Measurements from ENCODE around the gene IRF2. TPM values are rescaled to one million over a fixed set of nuclear protein-coding genes. Genes with fewer than 3 reads are reported as not detected.

The IRF2 gene
- total and polyA plus RNA-seq, 2 experiments from 2014 or later = 12.8 to 14.2 TPM

GRCh38 chr4:184503869-184504300 is 29.5 kb upstream of the IRF2 start:
- no peak overlapping the region for H3K27ac ChIP-seq
- WGBS, 2 experiments (ENCODE audit: low coverage in 1 of 2, low lambda C conversion rate in 2 of 2, missing lambda C conversion rate in 2 of 2) = 8 to 9% methylated on average over 8 of the region's 8 CpGs
- TF ChIP-seq EZH2phosphoT487 (IDR thresholded peaks at IDR 0.05; ENCODE audit: insufficient read depth, low read depth) (no peak), EZH2 (IDR thresholded peaks at IDR 0.05; ENCODE audit: insufficient read depth, poor library complexity, severe bottlenecking) (no peak)
- no peaks in the 10 kb centered on the region for H3K9me2 ChIP-seq (ENCODE audit: insufficient read depth)
- H3K27me3 ChIP-seq (replicated peaks; ENCODE audit: insufficient read depth) = no peaks in the 10 kb centered on the region
- H3K9ac ChIP-seq = no peak overlapping the region
- no peaks in the 10 kb centered on the region for H3K79me2 ChIP-seq (ENCODE audit: insufficient read depth)
- DNase-seq = peak; percentile 78
- no peak overlapping the region for H3K4me3 ChIP-seq
- no peaks in the 10 kb centered on the region for H3F3A ChIP-seq (ENCODE audit: insufficient read depth)
- H3K36me3 ChIP-seq (ENCODE audit: low read depth) = no peaks in the 10 kb centered on the region
- peaks cover 9% of the 10 kb centered on the region for H3K4me1 ChIP-seq (ENCODE audit: insufficient read depth)
- H3K4me2 ChIP-seq (ENCODE audit: unreplicated experiment) = no peak overlapping the region
- peak overlapping the region; percentile 76 for H2AFZ ChIP-seq
- H3K9me3 ChIP-seq (ENCODE audit: low read depth) = no peaks in the 10 kb centered on the region
- in situ Hi-C loops (cut with MboI) = no loop called here
- no peaks in the 10 kb centered on the region for H4K20me1 ChIP-seq (ENCODE audit: insufficient read depth)

GRCh38 chr4:184500748-184501589 is 26.6 kb upstream of the IRF2 start:
- Histone ChIP-seq H3K4me2 (ENCODE audit: unreplicated experiment) (no peak overlapping the region), H2AFZ (no peak overlapping the region)

GRCh38 chr4:184499996-184500395 is 25.6 kb upstream of the IRF2 start:
- Histone ChIP-seq H3K9me2 (ENCODE audit: insufficient read depth) (no peaks in the 10 kb centered on the region), H3K9me3 (ENCODE audit: low read depth) (no peaks in the 10 kb centered on the region), H3K36me3 (ENCODE audit: low read depth) (no peaks in the 10 kb centered on the region), H3F3A (ENCODE audit: insufficient read depth) (no peaks in the 10 kb centered on the region), H3K27me3 (replicated peaks; ENCODE audit: insufficient read depth) (no peaks in the 10 kb centered on the region), H3K4me1 (ENCODE audit: insufficient read depth) (peaks cover 9% of the 10 kb centered on the region), H3K4me2 (ENCODE audit: unreplicated experiment) (no peak overlapping the region), H3K79me2 (ENCODE audit: insufficient read depth) (no peaks in the 10 kb centered on the region), H3K9ac (no peak overlapping the region), H3K27ac (no peak overlapping the region), H2AFZ (no peak overlapping the region), H4K20me1 (ENCODE audit: insufficient read depth) (no peaks in the 10 kb centered on the region), H3K4me3 (no peak overlapping the region)
- TF ChIP-seq EZH2phosphoT487 (IDR thresholded peaks at IDR 0.05; ENCODE audit: insufficient read depth, low read depth) = no peak
- TF ChIP-seq EZH2 (IDR thresholded peaks at IDR 0.05; ENCODE audit: insufficient read depth, poor library complexity, severe bottlenecking) = no peak
- in situ Hi-C loops (cut with MboI) = no loop called here
- DNase-seq = no peak

More at GRCh38 chr4:184500748-184501589, 26.6 kb upstream of the IRF2 start:
- no peaks in the 10 kb centered on the region for H3K27me3 ChIP-seq (replicated peaks; ENCODE audit: insufficient read depth)
- H3K36me3 ChIP-seq (ENCODE audit: low read depth) = no peaks in the 10 kb centered on the region
- H3K4me1 ChIP-seq (ENCODE audit: insufficient read depth) = peaks cover 9% of the 10 kb centered on the region
- 77 to 79% methylated on average over 4 of the region's 4 CpGs for WGBS, 2 experiments (ENCODE audit: low coverage in 1 of 2, low lambda C conversion rate in 2 of 2, missing lambda C conversion rate in 2 of 2)
- H4K20me1 ChIP-seq (ENCODE audit: insufficient read depth) = no peaks in the 10 kb centered on the region
- no peak overlapping the region for H3K4me3 ChIP-seq
- H3K9ac ChIP-seq = no peak overlapping the region
- no peaks in the 10 kb centered on the region for H3K9me3 ChIP-seq (ENCODE audit: low read depth)
- no peaks in the 10 kb centered on the region for H3K79me2 ChIP-seq (ENCODE audit: insufficient read depth)
- in situ Hi-C loops (cut with MboI) = no loop called here
- H3K27ac ChIP-seq = no peak overlapping the region
- no peaks in the 10 kb centered on the region for H3K9me2 ChIP-seq (ENCODE audit: insufficient read depth)
- DNase-seq = no peak
- TF ChIP-seq EZH2 (IDR thresholded peaks at IDR 0.05; ENCODE audit: insufficient read depth, poor library complexity, severe bottlenecking) = no peak
- no peak for TF ChIP-seq EZH2phosphoT487 (IDR thresholded peaks at IDR 0.05; ENCODE audit: insufficient read depth, low read depth)
- no peaks in the 10 kb centered on the region for H3F3A ChIP-seq (ENCODE audit: insufficient read depth)

GRCh38 chr4:184498598-184498997 is 24.2 kb upstream of the IRF2 start:
- no peaks in the 10 kb centered on the region for H3K79me2 ChIP-seq (ENCODE audit: insufficient read depth)
- H2AFZ ChIP-seq = no peak overlapping the region
- H3K9me3 ChIP-seq (ENCODE audit: low read depth) = no peaks in the 10 kb centered on the region
- no peaks in the 10 kb centered on the region for H3F3A ChIP-seq (ENCODE audit: insufficient read depth)
- no peak for TF ChIP-seq EZH2 (IDR thresholded peaks at IDR 0.05; ENCODE audit: insufficient read depth, poor library complexity, severe bottlenecking)
- no peak for TF ChIP-seq EZH2phosphoT487 (IDR thresholded peaks at IDR 0.05; ENCODE audit: insufficient read depth, low read depth)
- 77 to 82% methylated on average over 10 of the region's 10 CpGs for WGBS, 2 experiments (ENCODE audit: low coverage in 1 of 2, low lambda C conversion rate in 2 of 2, missing lambda C conversion rate in 2 of 2)
- in situ Hi-C loops (cut with MboI) = no loop called here
- H3K9me2 ChIP-seq (ENCODE audit: insufficient read depth) = no peaks in the 10 kb centered on the region
- no peak overlapping the region for H3K9ac ChIP-seq
- no peaks in the 10 kb centered on the region for H3K36me3 ChIP-seq (ENCODE audit: low read depth)
- no peaks in the 10 kb centered on the region for H4K20me1 ChIP-seq (ENCODE audit: insufficient read depth)
- H3K4me1 ChIP-seq (ENCODE audit: insufficient read depth) = peaks cover 2% of the 10 kb centered on the region
- H3K27ac ChIP-seq = no peak overlapping the region
- no peak for DNase-seq
- no peaks in the 10 kb centered on the region for H3K27me3 ChIP-seq (replicated peaks; ENCODE audit: insufficient read depth)
- H3K4me3 ChIP-seq = no peak overlapping the region
- no peak overlapping the region for H3K4me2 ChIP-seq (ENCODE audit: unreplicated experiment)

All from GM23248 (cell line).